Mesenchymal stem cell (in vitro differentiated cells and primary cell): ENCODE measurements around the gene C19orf25.

Source experiments
- DNase-seq: peaks from one replicate; pipeline ENCODE4 v3.0.0-alpha.2; 2013
- H2AFZ ChIP-seq: one replicate; pipeline ENCODE4 v1.6.1; 2013; ENCODE audit warnings: low read depth, mild to moderate bottlenecking, control low read depth, inconsistent platforms, low read length, moderate library complexity
- H2AK5ac ChIP-seq: 2 replicates; pipeline ENCODE4 v1.6.1; 2013; ENCODE audit warnings: low read length, moderate library complexity, mild to moderate bottlenecking, inconsistent platforms; ENCODE audit not compliant: severe bottlenecking
- H2BK120ac ChIP-seq: one replicate; pipeline ENCODE4 v1.6.1; 2013; ENCODE audit warnings: low read depth, mild to moderate bottlenecking, inconsistent platforms, low read length, moderate library complexity
- H2BK12ac ChIP-seq, 2 experiments: one replicate each; pipeline ENCODE4 v1.6.1; 2013; ENCODE audit warnings: inconsistent platforms in 2 of 2, low read length in 2 of 2, mild to moderate bottlenecking in 2 of 2, moderate library complexity in 2 of 2, control low read depth in 1 of 2
- H2BK15ac ChIP-seq: one replicate; pipeline ENCODE4 v1.6.1; 2013; ENCODE audit warnings: mild to moderate bottlenecking, low read depth, inconsistent platforms; ENCODE audit not compliant: poor library complexity, severe bottlenecking
- H2BK5ac ChIP-seq: 2 replicates; pipeline ENCODE4 v1.6.1; 2013; ENCODE audit warnings: low read depth, mild to moderate bottlenecking, low read length, control low read depth, inconsistent platforms; ENCODE audit not compliant: poor library complexity, severe bottlenecking
- H3K14ac ChIP-seq, 2 experiments: one replicate each; pipeline ENCODE4 v1.6.1; 2013; ENCODE audit warnings: inconsistent platforms in 2 of 2, low read length in 2 of 2, control low read depth in 1 of 2, mild to moderate bottlenecking in 1 of 2, moderate library complexity in 1 of 2
- H3K18ac ChIP-seq, 2 experiments: one replicate each; pipeline ENCODE4 v1.6.1; 2013; ENCODE audit warnings: inconsistent platforms in 2 of 2, low read length in 2 of 2, control low read depth in 1 of 2, low read depth in 1 of 2, mild to moderate bottlenecking in 1 of 2
- H3K23ac ChIP-seq, 2 experiments: one replicate each; pipeline ENCODE4 v1.6.1; 2013; ENCODE audit warnings: inconsistent platforms in 2 of 2, low read length in 2 of 2, mild to moderate bottlenecking in 2 of 2, moderate library complexity in 2 of 2, control low read depth in 1 of 2
- H3K27ac ChIP-seq: 2 replicates; pipeline ENCODE4 v1.5.1; 2013; ENCODE audit warnings: mild to moderate bottlenecking, moderate library complexity, low read length, control low read depth, inconsistent platforms; ENCODE audit not compliant: poor library complexity, severe bottlenecking
- H3K27me3 ChIP-seq, 2 experiments: 2 replicates each; pipeline versions ENCODE4 v1.6.1 to v1.7.0; 2013; ENCODE audit warnings: low read length in 2 of 2, mild to moderate bottlenecking in 2 of 2, moderate library complexity in 2 of 2, control low read depth in 1 of 2, inconsistent platforms in 1 of 2; ENCODE audit not compliant: control insufficient read depth in 1 of 2, insufficient read depth in 1 of 2
- H3K36me3 ChIP-seq, 2 experiments: 2 replicates each; pipeline versions ENCODE4 v1.6.1 to v1.7.0; 2013; ENCODE audit warnings: low read length in 2 of 2, control low read depth in 1 of 2, inconsistent platforms in 1 of 2, low read depth in 1 of 2, mild to moderate bottlenecking in 1 of 2; ENCODE audit not compliant: insufficient read depth in 2 of 2, control insufficient read depth in 1 of 2
- H3K4ac ChIP-seq, 2 experiments: one replicate each; pipeline ENCODE4 v1.6.1; 2013; ENCODE audit warnings: inconsistent platforms in 2 of 2, low read length in 2 of 2, mild to moderate bottlenecking in 2 of 2, moderate library complexity in 2 of 2, control low read depth in 1 of 2, low read depth in 1 of 2
- H3K4me1 ChIP-seq: 2 replicates; pipeline ENCODE4 v1.6.1; 2013; ENCODE audit warnings: low read depth, low read length, control low read depth; ENCODE audit not compliant: control insufficient read depth, insufficient read depth
- H3K4me2 ChIP-seq: 2 replicates; pipeline ENCODE4 v1.6.1; 2013; ENCODE audit warnings: low read length, mild to moderate bottlenecking, inconsistent platforms; ENCODE audit not compliant: poor library complexity, severe bottlenecking
- H3K4me3 ChIP-seq, 2 experiments: 2 replicates each; pipeline versions ENCODE4 v1.5.1 to v1.7.0; 2013; ENCODE audit warnings: low read length in 2 of 2, mild to moderate bottlenecking in 2 of 2, control low read depth in 1 of 2, low read depth in 1 of 2; ENCODE audit not compliant: insufficient read depth in 1 of 2
- H3K79me1 ChIP-seq: replicated peaks from 2 replicates; pipeline ENCODE4 v1.6.1; 2013; ENCODE audit warnings: mild to moderate bottlenecking, control low read depth, low read length, inconsistent platforms; ENCODE audit not compliant: poor library complexity, severe bottlenecking
- H3K9ac ChIP-seq: 2 replicates; pipeline ENCODE4 v1.7.0; 2013; ENCODE audit warnings: mild to moderate bottlenecking, low read length, moderate library complexity
- H3K9me3 ChIP-seq: 2 replicates; pipeline ENCODE4 v1.7.0; 2013; ENCODE audit warnings: mild to moderate bottlenecking, low read length; ENCODE audit not compliant: control insufficient read depth
- H4K8ac ChIP-seq: one replicate; pipeline ENCODE4 v1.6.1; 2013; ENCODE audit warnings: inconsistent platforms, mild to moderate bottlenecking, low read length, moderate library complexity
- H4K91ac ChIP-seq: one replicate; pipeline ENCODE4 v1.6.1; 2013; ENCODE audit warnings: mild to moderate bottlenecking, low read length, inconsistent platforms
- WGBS: methylation state at CpG from one replicate; pipeline ENCODE4 v1.1.7; 2013; ENCODE audit warnings: mixed read lengths; 5-methylcytosine and 5-hydroxymethylcytosine counted together

C19orf25 gene

GRCh38 chr19:1471010-1471514 is 8.0 kb downstream of the C19orf25 start:
- H3K36me3 ChIP-seq = peaks cover 7 to 40% of the 10 kb centered on the region in 2 experiments
- no peak for DNase-seq
- peaks cover 35% of the 10 kb centered on the region for H3K79me1 ChIP-seq
- H2BK12ac ChIP-seq = no peak overlapping the region
- H3K23ac ChIP-seq = peak overlapping the region in 1 of 2 experiments; percentile 70
- no peak overlapping the region for H2AFZ ChIP-seq
- H4K91ac ChIP-seq = no peak overlapping the region
- no peak overlapping the region for H2BK5ac ChIP-seq
- 13% methylated on average over 28 of the region's 28 CpGs for WGBS
- H3K4me3 ChIP-seq = peak overlapping the region; percentile 5 to 37
- peak overlapping the region; percentile 76 for H3K4me2 ChIP-seq
- no peak overlapping the region for H2BK15ac ChIP-seq
- H3K27ac ChIP-seq = no peak overlapping the region
- H3K4ac ChIP-seq = no peak overlapping the region
- H2BK120ac ChIP-seq = no peak overlapping the region
- H3K9me3 ChIP-seq = no peaks in the 10 kb centered on the region
- H3K9ac ChIP-seq = no peak overlapping the region
- peaks cover 38 to 64% of the 10 kb centered on the region in 2 experiments for H3K27me3 ChIP-seq
- no peak overlapping the region for H4K8ac ChIP-seq
- H3K4me1 ChIP-seq = peaks cover 69% of the 10 kb centered on the region
- H3K14ac ChIP-seq = no peak overlapping the region
- no peak overlapping the region for H2AK5ac ChIP-seq
- no peak overlapping the region for H3K18ac ChIP-seq

- peak overlapping the region; percentile 5 to 37 for H3K4me3 ChIP-seq
- WGBS = 3% methylated on average over 59 of the region's 67 CpGs
- peak overlapping the region; percentile 30 for H4K8ac ChIP-seq
- H3K27ac ChIP-seq = no peak overlapping the region
- no peak overlapping the region for H3K9ac ChIP-seq
- no peak overlapping the region for H2BK5ac ChIP-seq
- peaks cover 75% of the 10 kb centered on the region for H3K4me1 ChIP-seq
- H3K4me2 ChIP-seq = peak overlapping the region; percentile 76
- H2BK120ac ChIP-seq = no peak overlapping the region
- no peak overlapping the region for H2AFZ ChIP-seq
- no peak for DNase-seq
- H3K27me3 ChIP-seq = peaks cover 38 to 69% of the 10 kb centered on the region in 2 experiments
- peak overlapping the region in 1 of 2 experiments; percentile 70 for H3K23ac ChIP-seq
- H2BK12ac ChIP-seq = no peak overlapping the region
- no peak overlapping the region for H3K4ac ChIP-seq
- H3K36me3 ChIP-seq = peaks cover 7 to 39% of the 10 kb centered on the region in 2 experiments
- no peak overlapping the region for H3K18ac ChIP-seq
- H4K91ac ChIP-seq = no peak overlapping the region
- no peak overlapping the region for H2AK5ac ChIP-seq
- H3K79me1 ChIP-seq = peaks cover 32% of the 10 kb centered on the region
- H2BK15ac ChIP-seq = no peak overlapping the region
- no peak overlapping the region for H3K14ac ChIP-seq
- no peaks in the 10 kb centered on the region for H3K9me3 ChIP-seq
Observed at GRCh38 chr19:1470305-1471009, 8.6 kb downstream of the C19orf25 start.

- DNase-seq = no peak
- H3K4me1 ChIP-seq = peaks cover 77% of the 10 kb centered on the region
- 37% methylated on average over 22 of the region's 22 CpGs for WGBS
Observed at GRCh38 chr19:1470055-1470304, 9.0 kb downstream of the C19orf25 start.

GRCh38 chr19:1469255-1470054 is 9.6 kb downstream of the C19orf25 start:
- no peak overlapping the region for H4K91ac ChIP-seq
- no peak overlapping the region for H3K27ac ChIP-seq
- 10% methylated on average over 68 of the region's 117 CpGs for WGBS

More at GRCh38 chr19:1470055-1470304, 9.0 kb downstream of the C19orf25 start:
- H3K4ac ChIP-seq = no peak overlapping the region
- H3K27ac ChIP-seq = no peak overlapping the region
- peak overlapping the region in 1 of 2 experiments; percentile 16 for H3K4me3 ChIP-seq
- H3K23ac ChIP-seq = peak overlapping the region in 1 of 2 experiments; percentile 70
- no peak overlapping the region for H2BK5ac ChIP-seq
- no peaks in the 10 kb centered on the region for H3K9me3 ChIP-seq
- peaks cover 38 to 72% of the 10 kb centered on the region in 2 experiments for H3K27me3 ChIP-seq
- no peak overlapping the region for H2BK120ac ChIP-seq
- no peak overlapping the region for H2AK5ac ChIP-seq
- peaks cover 34% of the 10 kb centered on the region for H3K79me1 ChIP-seq
- no peak overlapping the region for H3K9ac ChIP-seq
- peak overlapping the region; percentile 76 for H3K4me2 ChIP-seq
- H4K8ac ChIP-seq = no peak overlapping the region
- no peak overlapping the region for H2BK15ac ChIP-seq
- no peak overlapping the region for H2BK12ac ChIP-seq
- no peak overlapping the region for H2AFZ ChIP-seq
- no peak overlapping the region for H4K91ac ChIP-seq
- no peak overlapping the region for H3K18ac ChIP-seq
- H3K14ac ChIP-seq = no peak overlapping the region
- H3K36me3 ChIP-seq = peaks cover 6 to 40% of the 10 kb centered on the region in 2 experiments

More at GRCh38 chr19:1469255-1470054, 9.6 kb downstream of the C19orf25 start:
- DNase-seq = no peak
- Histone ChIP-seq H2BK5ac (no peak overlapping the region), H2BK120ac (no peak overlapping the region), H3K9ac (no peak overlapping the region), H2BK12ac (no peak overlapping the region), H3K79me1 (peaks cover 29% of the 10 kb centered on the region), H3K36me3 (peaks cover under 1 to 34% of the 10 kb centered on the region in 2 experiments), H2BK15ac (no peak overlapping the region), H3K27me3 (peaks cover 38 to 73% of the 10 kb centered on the region in 2 experiments), H3K4ac (no peak overlapping the region), H3K4me2 (peak overlapping the region; percentile 56), H3K4me3 (peak overlapping the region in 1 of 2 experiments; percentile 24), H2AFZ (no peak overlapping the region), H3K4me1 (peaks cover 76% of the 10 kb centered on the region), H3K23ac (peak overlapping the region in 1 of 2 experiments; percentile 70), H3K14ac (no peak overlapping the region), H3K9me3 (no peaks in the 10 kb centered on the region), H2AK5ac (no peak overlapping the region), H3K18ac (peak overlapping the region in 1 of 2 experiments; percentile 34), H4K8ac (no peak overlapping the region)
